Activated CD8-positive, alpha-beta memory T cell treated with anti-CD3 and anti-CD28 coated beads for 4 hours (primary cell): ENCODE data around the gene ZBED1.
"Not testable (repeated sequence)": the region's sequence is repeated elsewhere in the genome, so short reads cannot be mapped to it uniquely, and the experiment has no call there.

Experiments
- DNase-seq, 2 donors: peaks; one replicate each; pipeline ENCODE4 v3.0.0-alpha.2; 2020; ENCODE audit warnings: low read depth in 2 of 2

ZBED1 gene

DNA sequence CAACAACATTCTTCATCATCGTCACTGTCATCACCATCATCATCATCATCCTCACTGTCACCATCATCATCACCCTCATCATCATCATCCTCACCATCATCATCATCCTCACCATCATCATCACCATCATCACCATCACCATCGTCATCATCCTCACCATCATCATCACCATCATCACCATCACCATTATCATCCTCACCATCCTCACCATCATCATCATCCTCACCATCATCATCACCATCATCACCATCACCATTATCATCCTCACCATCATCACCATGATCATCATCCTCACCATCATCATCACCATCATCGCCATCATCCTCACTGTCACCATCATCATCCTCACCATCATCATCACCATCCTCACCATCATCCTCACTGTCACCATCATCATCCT, 18.9 kb upstream of the ZBED1 start:
- DNase-seq: not testable (repeated sequence)

DNA sequence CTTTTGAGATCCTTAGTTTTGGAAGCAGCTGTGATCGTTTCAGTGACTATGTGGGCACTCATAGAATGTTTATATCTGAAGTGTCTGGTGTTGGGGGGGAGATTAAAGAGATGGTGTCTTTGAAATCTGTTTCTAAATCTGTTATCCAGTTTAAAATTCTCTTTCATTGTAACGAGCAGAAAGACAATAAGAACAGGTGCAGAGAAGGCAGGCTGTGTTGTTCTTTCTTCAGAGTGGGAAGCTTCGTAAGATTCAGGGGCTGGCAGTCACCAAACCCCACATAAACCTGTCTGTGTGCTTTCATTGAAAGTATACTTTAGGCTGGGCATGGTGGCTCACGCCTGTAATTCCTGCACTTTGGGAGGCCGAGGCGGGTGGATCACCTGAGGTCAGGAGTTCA, 16.3 kb upstream of the ZBED1 start:
- no peak for DNase-seq

DNA sequence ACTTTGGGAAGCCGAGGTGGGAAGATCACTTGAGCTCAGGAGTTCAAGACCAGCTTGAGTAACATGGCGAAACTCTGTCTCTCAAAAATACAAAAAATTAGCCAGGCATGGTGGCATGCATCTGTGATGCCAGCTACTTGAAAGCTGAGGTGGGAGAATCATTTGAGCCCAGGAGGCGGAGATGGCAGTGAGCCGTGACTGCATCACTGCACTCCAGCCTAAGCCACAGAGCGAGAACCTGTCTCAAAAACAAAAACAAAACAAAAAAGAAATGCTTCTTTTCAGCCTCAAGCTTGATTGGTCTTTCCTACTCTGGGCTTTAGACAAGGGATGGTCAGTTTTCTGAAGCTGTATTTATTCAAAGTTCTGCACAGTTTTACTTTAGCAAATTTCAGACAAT, 15.8 kb upstream of the ZBED1 start:
- DNase-seq: no peak

DNA sequence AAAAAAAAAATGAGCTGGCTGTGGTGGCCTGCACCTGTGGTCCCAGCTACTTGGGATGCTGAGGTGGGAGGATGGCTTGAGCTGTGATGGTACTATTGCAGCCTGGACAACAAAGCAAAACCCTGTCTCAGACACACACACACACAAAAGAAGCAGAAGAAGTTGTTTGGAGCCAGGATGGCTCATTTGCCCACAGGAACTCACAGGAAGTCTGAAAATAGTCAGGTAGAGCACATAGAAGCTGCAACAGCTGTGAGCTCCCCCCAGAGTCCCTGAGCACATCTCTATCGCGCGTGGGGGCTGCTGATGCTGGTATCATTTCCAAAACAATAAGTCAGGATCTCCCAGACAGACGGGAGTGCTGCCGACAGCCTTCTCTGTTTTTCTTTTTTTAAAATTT, 13.4 kb upstream of the ZBED1 start:
- DNase-seq: no peak

DNA sequence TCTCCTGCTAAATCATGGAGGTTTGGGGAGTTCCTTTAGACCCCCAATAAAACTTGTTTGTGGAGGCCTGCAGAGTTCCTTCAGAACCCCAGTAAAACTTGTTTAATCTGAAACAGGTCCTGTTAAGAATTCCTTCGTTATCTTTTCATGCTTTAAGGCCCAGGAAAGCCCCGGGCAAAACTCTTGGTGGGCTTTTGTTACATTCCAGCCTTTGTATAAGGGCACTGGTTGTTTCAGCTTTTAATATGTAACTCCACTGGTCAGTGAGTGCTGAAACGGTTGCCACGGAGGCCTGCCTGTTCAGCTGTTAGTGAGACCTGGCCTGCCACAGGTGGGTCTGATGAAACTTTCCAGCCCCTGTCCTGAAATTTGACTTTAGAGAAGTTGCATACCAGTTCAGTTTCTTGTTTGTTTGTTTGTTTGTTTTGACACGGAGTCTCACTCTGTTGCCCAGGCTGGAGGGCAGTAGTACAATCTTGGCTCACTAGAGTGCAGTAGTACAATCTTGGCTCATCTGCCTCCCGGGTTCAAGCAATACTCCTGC, 12.4 kb upstream of the ZBED1 start:
- no peak for DNase-seq

DNA sequence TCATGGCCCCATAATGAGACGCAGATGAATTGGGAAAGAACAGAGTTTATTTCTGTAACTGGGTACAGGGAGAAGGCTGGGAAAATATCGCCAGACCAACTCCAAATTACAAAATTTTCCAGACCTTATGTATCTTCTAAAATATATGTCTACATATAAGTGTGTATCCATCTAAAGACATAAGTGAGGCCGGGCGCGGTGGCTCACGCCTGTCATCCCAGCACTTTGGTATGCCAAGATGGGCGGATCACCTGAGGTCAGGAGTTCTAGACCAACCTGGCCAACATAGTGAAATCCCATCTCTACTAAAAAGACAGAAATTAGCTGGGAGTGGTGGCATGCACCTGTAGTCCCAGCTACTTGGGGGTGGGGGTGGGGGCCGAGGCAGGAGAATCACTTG, 11.7 kb upstream of the ZBED1 start:
- no peak for DNase-seq

DNA sequence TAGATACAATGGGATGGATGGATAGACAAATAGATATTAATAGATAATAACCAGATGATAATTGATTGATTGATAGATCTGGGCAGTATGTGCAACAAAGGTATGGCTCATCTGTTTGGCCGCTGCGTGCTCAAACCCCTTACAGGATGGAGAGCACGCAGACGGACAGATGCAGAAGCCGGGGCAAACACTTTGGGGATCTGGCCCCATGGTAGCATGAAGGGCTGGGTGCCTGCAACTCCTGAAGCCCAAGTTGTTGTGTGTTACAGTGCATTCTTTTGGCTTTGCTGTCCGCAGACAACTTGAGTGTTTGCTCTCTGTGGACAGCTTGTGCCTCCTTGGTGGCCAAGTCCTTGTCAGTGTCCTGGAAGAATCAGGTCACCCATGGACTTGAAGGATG, 10.6 kb upstream of the ZBED1 start:
- no peak for DNase-seq

DNA sequence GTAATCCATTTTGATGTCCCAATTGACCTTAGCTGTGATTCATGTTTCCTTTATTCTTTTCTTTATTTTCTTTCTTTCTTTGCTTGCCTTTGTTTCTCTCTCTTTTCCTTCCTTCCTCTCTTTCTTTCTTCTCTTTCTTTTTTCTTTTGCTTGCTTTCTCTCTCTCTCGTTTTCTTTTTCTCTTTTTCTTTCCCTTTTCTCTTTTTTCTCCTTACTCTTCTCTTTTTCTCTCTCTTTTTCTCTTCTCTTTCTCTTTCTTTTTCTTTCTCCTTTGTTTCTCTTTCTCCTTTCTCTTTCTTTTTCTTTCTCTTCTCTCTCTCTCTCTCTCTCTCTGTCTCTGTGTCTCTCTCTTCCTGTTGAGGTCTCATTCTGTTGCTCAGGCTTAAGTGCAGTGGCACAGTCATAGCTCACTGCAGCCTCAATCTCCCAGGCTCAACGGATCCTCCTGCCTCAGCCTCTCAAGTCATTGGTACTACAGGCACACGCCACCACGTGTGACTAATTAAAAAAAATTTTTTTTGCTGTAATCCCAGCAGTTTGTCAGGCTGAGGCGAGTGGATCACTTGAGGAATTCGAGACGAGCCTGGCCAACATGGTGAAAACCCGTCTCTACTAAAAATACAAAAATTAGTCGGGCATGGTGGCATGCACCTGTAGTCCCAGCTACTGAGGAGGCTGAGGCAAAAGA, 8.0 kb upstream of the ZBED1 start:
- DNase-seq: no peak

DNA sequence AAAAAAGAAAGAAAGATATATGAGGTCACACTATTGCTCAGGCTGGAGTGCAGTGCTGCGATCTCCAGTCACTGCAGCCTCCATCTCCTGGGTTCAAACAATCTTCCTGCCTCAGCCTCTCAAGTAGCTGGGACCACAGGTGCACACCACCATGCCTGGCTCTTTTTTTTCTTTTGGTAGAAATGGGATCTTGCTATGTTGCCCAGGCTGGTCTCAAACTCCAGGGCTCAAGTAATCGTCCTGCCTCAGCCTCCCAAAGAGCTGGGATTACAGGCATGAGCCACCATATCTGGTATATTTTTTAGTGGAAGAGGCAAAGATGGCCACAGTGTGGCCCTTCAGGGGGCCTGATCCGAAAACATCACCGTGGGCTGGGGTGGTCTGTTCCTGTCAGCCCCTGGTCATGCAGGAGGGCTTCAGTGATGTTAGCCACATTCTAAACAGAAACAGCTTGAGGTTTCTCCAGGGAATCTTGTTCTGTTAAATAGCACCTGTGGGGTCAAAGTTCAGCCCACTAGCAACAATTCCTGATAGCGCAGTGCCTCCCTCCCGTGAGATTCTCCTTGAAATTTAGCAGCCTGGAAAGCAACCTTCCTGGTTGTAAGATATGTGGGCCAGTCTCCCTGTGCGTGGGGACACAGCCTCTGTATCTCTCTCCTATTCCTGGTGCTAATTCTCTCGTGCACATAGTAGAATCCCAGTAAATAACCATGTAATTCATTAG, 7.3 kb upstream of the ZBED1 start:
- DNase-seq: no peak

DNA sequence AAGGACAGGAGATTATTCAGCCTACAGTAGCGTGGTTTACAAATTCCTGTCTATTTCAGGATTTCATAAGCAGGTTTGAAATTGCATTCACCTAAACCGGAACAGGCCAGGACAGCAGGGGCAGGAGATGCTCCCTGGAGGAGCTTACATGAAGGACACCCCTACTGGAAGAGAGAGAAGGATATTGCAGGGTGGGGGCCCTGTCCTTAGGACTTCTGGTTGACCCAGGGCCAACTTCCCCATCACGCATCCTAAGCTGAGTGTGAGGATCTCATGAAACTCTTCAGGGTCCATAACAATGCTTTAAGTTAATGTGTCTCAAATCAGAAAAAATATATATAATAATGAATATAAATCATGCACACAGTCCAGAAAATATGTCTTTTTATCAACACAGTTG, 6.4 kb upstream of the ZBED1 start:
- no peak for DNase-seq

DNA sequence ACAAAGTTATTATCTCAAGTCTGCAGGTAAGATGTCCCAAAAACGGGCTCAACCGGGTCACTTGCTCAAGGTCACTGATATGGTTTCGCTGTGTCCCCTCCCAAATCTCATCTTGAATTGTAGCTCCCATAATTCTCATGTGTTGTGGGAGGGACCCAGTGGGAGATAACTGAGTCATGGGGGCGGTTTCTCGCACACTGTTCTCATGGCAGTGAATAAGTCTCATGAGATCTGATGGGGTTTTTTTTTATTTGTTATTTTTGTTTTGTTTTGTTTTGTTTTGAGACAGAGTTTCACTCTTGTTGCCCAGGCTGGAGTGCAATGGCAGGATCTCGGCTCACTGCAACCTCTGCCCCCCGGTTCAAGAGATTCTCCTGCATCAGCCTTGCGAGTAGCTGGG, 4.6 kb upstream of the ZBED1 start:
- not testable (repeated sequence) for DNase-seq

DNA sequence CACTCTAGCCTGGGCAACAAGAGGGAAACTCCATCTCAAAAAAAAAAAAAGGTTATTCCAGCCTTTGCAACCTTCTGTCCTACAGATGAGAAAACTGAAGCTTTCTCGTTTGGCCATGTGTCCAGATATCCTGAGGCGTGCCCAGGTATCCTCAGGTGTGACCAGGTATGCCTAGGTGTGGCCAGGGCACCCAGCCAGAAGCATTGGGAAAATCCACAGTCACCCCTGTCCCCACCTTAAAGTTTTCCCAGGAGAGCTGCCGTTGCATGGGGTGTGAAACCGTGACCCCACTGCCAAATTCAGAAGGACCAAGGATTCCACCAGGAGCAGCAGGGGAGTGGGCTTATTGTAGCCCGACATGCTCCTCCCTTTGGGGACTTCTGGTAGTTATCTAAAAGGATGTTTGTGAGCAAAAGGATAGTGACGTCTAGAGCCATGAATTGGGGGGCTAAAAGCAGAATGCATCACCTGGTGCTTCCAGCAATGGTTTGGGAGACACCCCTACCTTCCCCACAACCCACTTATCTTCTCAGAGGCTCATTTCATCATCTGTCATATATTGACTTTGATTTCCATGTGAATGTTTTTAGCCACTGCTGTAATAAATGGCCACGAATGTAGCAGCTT, 4.0 kb upstream of the ZBED1 start:
- no peak for DNase-seq

DNA sequence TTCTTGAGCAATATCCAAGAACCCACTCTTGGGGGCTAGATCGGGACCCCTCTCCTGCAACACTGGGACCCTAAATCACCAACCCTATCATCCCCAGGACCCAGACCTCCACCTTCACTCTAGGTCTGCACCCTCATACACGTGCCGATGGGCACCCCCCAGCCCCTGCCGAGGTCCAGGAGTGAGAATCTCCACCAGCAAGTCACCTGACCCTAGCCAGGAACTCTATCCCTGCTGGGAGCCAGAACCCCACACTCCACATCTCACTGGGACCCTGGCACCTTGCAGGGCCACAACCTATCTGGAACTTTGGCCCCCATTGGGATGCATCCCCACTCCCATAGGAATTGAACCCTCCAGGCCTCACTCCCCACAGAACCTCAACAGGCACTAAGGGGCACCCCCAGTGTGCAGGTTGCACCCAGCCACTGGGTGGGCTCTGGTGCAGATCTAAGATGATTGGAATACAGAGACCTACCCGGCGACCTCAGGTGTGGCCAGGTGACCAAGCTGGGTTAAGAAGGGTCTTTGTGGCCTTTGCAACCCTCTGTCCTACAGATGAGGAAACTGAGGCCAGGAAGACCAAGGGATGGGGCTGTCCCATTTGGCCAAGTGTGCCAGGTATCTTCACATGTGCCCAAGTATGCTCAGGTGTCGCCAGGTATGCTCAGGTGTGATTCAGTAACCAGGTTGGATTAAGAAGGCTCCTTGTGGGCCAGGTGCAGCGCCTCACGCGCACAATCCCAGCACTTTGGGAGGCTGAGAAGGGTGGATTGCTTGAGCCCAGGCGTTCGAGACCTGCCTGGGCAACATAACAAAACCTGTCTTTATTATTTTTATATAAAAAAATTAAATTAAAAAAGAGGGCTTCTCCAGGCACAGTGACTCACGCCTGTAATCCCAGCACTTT, 3.1 kb upstream of the ZBED1 start:
- no peak for DNase-seq

DNA sequence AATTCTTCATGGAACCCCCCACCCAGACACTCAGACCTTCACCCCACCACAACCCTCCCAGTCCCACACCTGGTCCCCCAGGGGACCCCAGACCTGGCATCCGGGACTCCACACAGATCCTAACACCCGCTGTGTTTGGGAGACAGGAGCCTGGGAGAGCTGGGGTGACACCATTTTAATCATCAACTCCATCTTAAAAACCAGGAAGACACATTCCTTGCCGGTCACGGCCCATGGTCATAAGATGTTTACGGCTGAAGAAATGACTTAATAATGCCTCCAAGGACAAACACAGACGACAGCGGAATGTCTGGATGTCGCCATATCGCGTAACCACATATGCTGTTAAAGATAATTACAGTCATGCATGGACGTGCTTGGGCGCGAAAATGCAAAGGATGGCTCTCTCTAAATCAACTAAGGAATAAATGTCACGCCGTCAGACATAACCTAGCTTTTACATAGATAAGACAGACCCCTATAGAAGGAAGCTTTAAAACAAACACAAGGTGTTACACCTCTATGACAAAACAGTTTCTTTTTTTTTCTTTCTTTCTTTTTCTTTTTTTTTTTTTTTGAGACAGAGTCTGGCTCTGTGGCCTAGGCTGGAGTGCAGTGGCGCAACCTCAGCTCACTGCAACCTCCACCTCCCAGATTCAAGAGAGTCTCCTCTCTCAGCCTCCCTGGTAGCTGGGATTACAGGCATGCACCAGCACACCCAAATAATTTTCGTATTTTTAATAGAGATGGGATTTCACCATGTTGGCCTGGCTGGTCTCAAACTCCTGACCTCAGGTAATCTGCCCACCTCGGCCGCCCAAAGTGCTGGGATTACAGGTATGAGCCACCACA, 2.1 kb upstream of the ZBED1 start:
- no peak for DNase-seq

DNA sequence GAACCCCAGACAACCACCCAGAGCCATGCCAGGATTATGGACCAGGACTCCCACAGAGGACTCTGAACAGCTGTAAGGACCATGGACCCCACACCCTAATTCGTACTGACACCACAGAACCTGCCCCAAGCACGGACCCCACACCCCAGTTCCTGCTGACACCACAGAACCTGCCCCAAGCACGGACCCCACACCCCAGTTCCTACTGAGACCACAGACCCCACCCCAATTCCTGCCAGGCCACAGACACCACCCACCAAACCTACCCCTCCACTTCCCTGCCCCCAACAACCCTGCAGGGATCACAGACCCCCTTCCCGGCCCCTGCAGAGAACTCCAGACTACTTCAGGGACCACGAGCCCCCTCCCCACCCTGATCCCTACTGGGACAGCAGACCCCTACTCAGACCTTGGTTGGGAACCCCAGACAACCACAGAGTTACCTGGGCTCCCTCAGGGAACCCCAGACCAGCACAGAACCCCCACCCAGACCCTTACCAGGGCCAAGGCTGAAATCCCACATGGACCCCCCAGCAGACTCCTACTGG, 1.4 kb upstream of the ZBED1 start:
- no peak for DNase-seq

DNA sequence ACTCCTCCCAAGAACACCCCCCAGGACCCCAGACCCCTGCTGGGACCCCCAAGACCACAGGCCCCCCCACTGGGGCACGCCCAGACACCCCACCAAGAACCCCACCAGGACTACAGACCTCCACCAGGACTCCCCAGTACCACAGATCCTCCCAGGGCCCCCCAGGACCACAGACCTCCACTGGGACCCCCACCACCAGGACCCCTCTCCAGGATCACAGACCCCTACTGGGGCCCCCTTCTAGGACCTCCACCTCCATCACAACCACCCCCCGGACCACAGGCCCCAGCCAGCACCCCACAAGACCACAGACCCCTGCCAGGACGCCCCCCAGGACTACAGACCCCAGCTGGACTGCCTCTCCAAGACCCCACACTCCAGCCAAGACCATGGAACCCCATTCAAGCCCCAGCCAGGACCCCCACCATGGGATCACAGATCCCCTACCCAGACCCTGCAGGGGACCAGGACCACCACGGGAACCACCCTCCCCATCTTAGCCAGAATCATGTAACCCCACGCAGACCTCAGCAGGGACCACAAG, 855 bp upstream of the ZBED1 start:
- no peak for DNase-seq

DNA sequence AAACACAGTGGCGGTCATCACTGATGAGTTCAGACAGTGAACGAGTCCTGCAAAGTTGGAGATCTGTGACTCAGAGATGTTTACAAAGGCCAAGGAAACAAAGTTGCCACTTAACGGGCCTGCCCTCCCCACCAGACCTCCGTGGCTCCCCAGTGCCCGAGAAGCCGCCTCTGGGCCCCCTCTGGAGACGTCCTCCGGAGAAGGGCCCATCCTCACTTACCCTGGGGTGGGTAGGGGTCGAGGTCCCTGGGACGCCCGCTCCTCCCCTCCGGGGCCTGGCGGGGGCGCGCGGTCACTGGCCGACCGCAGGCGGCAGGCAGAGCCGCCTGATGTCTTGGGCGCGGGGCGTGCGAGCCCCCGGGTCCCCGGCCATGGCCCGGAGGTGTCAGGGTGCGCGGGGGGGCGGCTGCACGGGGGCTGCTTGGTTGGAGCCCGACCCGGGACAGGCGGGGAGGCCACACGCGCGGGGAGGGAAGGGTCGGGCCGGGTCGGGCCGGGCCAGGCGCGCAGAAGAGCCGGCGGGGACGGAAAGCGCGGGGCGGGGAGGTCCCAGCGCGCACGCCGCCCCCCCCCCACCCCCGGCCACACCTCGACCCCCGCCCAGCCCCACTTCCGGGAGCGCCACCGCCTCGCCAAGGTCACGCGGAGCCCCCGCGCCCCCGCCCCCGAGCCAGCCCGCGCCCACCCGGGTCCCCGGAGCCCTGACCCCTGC, 529 bp downstream of the ZBED1 start:
- DNase-seq: no peak

DNA sequence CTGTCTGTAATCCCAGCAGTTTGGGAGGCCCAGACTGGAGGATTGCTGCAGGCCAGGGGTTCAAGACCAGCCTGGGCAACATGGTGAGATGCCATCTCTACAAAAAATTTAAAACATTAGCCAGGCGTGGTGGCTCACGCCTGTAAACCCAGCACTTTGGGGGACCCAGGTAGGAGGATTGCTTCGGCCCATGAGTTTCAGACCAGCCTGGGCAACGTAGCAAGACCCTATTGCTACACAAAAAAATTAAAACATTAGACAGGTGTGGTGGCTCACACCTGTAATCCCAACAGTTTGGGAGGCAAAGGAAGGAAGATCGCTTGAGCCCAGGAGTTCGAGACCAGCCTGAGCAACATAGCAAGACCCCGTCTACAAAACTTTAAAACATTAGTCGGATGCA, 1.3 kb downstream of the ZBED1 start:
- no peak for DNase-seq

DNA sequence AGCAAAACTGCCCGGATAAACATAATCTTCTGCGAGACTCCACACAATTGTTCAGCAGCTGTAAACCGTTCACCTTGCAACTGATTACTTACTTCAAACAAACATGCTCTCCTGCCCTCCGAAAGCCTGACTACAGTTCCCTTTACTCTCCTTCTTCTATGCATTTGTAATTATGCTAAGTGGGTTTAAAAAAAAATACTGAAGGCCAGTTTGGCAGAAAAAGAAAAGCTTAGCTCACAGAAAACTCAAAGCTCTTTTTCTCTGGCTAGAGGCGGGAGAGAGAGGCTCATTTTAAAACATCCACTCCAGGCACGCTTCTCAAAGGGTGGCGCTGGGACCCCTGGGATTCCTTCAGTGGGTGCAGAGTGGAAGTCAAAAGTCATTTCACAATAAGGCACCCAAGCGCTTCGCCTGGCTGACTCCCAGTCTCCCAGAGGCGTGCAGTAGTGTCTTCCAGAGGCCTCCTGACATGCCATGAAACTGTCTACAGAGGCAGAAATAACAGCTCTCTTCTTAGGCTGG, 1.9 kb downstream of the ZBED1 start:
- DNase-seq: no peak
